Mucosa of gallbladder (tissue), 1 donor: ENCODE data around the gene DPY19L2. TPM values are rescaled to one million over a fixed set of nuclear protein-coding genes. Genes with fewer than 3 reads are reported as not detected.
"Not testable (repeated sequence)": the region's sequence is repeated elsewhere in the genome, so short reads cannot be mapped to it uniquely, and the experiment has no call there.

Experiments used
- DNase-seq: peaks from one replicate; pipeline ENCODE4 v3.0.0-alpha.2; 2020; ENCODE audit warnings: low spot score
- total RNA-seq: library from RNA; stranded (reverse); gene quantifications from one replicate; pipeline ENCODE4 v1.2.1, GENCODE V29; 2021
- donor health status: DM: no; HTN: no; CAD: no.

Gene DPY19L2
- total RNA-seq, 1 donor from 2014 or later: 5.4 TPM

GRCh38 chr12:63537838-63538237, 130.5 kb downstream of the DPY19L2 start:
- DNase-seq: not testable (repeated sequence)

GRCh38 chr12:63529641-63530040, 138.7 kb downstream of the DPY19L2 start:
- DNase-seq: not testable (repeated sequence)

GRCh38 chr12:63525831-63526230, 142.5 kb downstream of the DPY19L2 start:
- no peak for DNase-seq

- no peak for DNase-seq
Measured at GRCh38 chr12:63521706-63522105, 146.6 kb downstream of the DPY19L2 start.

Other genes with a start within 250 kb of the DPY19L2 start
- 13.6 TPM for gene RXYLT1, start 111.4 kb upstream of the DPY19L2 start, total RNA-seq
- 13.5 TPM for gene SRGAP1, start 176.2 kb upstream of the DPY19L2 start, total RNA-seq